ENCODE measurements around the gene ANP32B. TPM values are rescaled to one million over a fixed set of nuclear protein-coding genes. Genes with fewer than 3 reads are reported as not detected.
"Not testable (repeated sequence)": the region's sequence is repeated elsewhere in the genome, so short reads cannot be mapped to it uniquely, and the experiment has no call there.

The ANP32B gene
- polyA plus RNA-seq, 1 donor from 2014 or later = 87.0 TPM

GRCh38 chr9:98018347-98018746, 35.2 kb downstream of the ANP32B start:
- Mint-ChIP-seq H3K4me3 (no peak overlapping the region), H3K9me3 (no peaks in the 10 kb centered on the region), H3K36me3 (peaks cover 12% of the 10 kb centered on the region), H3K4me1 (peaks cover 0 to 4% (median 2%) of the 10 kb centered on the region in 3 donors), H3K27ac (no peak overlapping the region), H3K27me3 (no peaks in the 10 kb centered on the region)

GRCh38 chr9:98019098-98019497, 36.0 kb downstream of the ANP32B start:
- H3K36me3 Mint-ChIP-seq = peaks cover 12% of the 10 kb centered on the region
- H3K4me3 Mint-ChIP-seq = no peak overlapping the region
- no peak overlapping the region for H3K27ac Mint-ChIP-seq

DNA sequence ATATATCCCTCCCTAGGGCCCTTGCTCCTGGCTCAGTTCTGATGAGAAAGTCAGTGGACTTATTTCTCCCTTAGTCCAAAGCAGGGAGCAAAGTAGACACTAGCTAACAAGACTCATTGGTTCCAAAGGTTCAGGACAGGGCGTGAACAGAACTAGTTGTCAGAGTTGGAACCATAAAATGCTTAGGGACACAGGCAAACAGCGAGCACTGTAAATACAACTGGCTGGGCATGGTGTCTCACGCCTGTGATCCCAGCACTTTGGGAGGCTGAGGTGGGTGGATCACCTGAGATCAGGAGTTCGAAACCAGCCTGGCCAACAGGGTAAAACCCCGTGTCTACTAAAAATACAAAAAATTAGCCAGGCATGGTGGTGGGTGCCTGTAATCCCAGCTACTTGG, 36.7 kb downstream of the ANP32B start:
- not testable (repeated sequence) for H3K27me3 Mint-ChIP-seq, H3K4me1 Mint-ChIP-seq, H3K9me3 Mint-ChIP-seq, H3K4me3 Mint-ChIP-seq
- peak overlapping the region in 1 of 3 donors; percentile 39 for H3K27ac Mint-ChIP-seq
- H3K36me3 Mint-ChIP-seq = peaks cover 12% of the 10 kb centered on the region

More at GRCh38 chr9:98019098-98019497, 36.0 kb downstream of the ANP32B start:
- Mint-ChIP-seq H3K4me1 (peaks cover 0 to 4% (median 2%) of the 10 kb centered on the region in 3 donors), H3K27me3 (no peaks in the 10 kb centered on the region), H3K9me3 (no peaks in the 10 kb centered on the region)

DNA sequence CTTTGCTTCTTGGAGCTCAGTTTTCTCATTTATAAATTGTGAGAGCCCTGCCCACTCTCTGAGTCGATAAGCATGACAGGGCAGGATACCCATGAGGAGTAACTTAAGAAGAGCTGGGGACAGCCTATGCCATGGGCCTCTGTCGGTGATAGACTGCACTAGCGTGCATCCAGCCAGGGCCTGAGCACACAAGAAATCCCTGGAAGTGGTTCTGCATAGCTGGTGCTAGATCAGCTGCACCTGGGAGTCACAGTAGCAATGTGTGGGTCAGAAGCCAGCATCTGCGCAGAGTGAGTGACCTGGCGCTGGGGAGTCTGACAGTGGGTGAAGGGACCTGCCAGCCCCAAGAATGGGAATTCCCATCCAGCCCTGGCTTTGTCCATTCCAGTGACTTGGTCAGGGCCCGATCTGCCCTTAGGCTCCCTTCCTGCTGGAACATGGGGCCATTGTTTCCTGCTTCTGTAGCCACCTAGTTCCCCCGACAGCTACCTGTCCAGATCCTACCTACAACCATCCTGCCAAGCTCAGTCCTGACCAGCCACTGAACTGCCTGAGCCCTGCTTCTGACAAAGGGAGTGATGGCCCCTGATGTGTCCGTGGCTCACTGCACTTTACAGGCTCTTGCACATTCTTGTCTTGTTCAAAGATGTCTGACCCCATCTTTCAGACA, 37.5 kb downstream of the ANP32B start:
- Mint-ChIP-seq H3K27me3 (no peaks in the 10 kb centered on the region), H3K27ac (peak overlapping the region in 1 of 3 donors; percentile 39), H3K9me3 (no peaks in the 10 kb centered on the region), H3K4me3 (no peak overlapping the region), H3K36me3 (peaks cover 12% of the 10 kb centered on the region), H3K4me1 (peaks cover 0 to 5% (median 0%) of the 10 kb centered on the region in 3 donors)

- no peak overlapping the region for H3K4me3 Mint-ChIP-seq
- no peaks in the 10 kb centered on the region for H3K27me3 Mint-ChIP-seq
- no peaks in the 10 kb centered on the region for H3K9me3 Mint-ChIP-seq
- no peak overlapping the region for H3K27ac Mint-ChIP-seq
- H3K4me1 Mint-ChIP-seq = peaks cover 0 to 5% (median 0%) of the 10 kb centered on the region in 3 donors
- peaks cover 14% of the 10 kb centered on the region for H3K36me3 Mint-ChIP-seq
Observed at GRCh38 chr9:98021306-98022040, 38.3 kb downstream of the ANP32B start.

DNA sequence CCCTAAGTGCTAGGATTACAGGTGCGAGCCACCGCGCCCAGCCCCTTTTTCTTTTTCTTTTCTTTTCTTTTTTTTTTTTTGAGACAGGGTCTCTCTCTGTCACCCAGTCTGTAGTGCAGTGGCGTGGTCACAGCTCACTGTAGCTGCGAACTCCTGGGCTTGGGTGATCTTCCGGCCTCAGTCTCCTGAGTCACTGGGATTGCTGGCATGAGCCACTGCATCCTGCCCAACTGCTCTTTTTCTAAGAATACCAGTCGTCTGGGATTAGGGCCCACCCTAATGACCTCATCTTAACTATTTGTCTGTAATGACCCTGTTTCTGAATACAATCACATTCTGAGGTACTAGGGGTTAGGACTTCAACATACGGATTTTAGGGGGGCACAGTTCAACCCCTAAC, 39.3 kb downstream of the ANP32B start:
- no peaks in the 10 kb centered on the region for H3K9me3 Mint-ChIP-seq
- no peaks in the 10 kb centered on the region for H3K27me3 Mint-ChIP-seq
- peaks cover 9% of the 10 kb centered on the region for H3K36me3 Mint-ChIP-seq
- no peak overlapping the region for H3K4me3 Mint-ChIP-seq
- peaks cover 0 to 2% (median 0%) of the 10 kb centered on the region in 3 donors for H3K4me1 Mint-ChIP-seq
- no peak overlapping the region for H3K27ac Mint-ChIP-seq

DNA sequence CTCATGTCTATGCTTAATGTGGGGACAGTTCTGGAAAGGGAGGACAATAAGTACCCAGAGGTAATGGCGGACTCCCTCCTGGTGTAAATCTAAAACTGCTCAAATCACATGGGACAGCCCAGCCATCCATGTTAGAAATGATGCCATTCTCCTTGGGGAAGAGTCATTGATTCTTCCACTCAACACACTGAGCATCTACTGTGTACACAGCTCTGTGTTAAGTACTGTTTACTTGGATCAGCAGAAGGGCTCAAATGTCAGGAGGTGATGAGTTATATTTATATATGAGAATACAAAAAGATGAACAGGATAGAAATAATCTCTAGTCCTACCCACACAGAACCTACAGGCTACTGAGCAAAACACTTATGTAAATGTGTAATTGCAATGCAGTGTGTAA, 41.6 kb downstream of the ANP32B start:
- Mint-ChIP-seq H3K27me3 (no peaks in the 10 kb centered on the region), H3K36me3 (peaks cover 11% of the 10 kb centered on the region), H3K4me3 (no peak overlapping the region), H3K9me3 (no peaks in the 10 kb centered on the region), H3K27ac (no peak overlapping the region), H3K4me1 (peaks cover 0 to 2% (median 0%) of the 10 kb centered on the region in 3 donors)

- H3K27me3 Mint-ChIP-seq = peaks cover 1% of the 10 kb centered on the region
- no peaks in the 10 kb centered on the region for H3K9me3 Mint-ChIP-seq
- H3K4me3 Mint-ChIP-seq = no peak overlapping the region
- peaks cover 11 to 20% (median 14%) of the 10 kb centered on the region in 3 donors for H3K4me1 Mint-ChIP-seq
- no peak overlapping the region for H3K27ac Mint-ChIP-seq
- peaks cover 5% of the 10 kb centered on the region for H3K36me3 Mint-ChIP-seq
Observed at GRCh38 chr9:98031169-98031568, 48.0 kb downstream of the ANP32B start.

GRCh38 chr9:98031935-98032334, 48.8 kb downstream of the ANP32B start:
- Mint-ChIP-seq H3K36me3 (peaks cover 5% of the 10 kb centered on the region), H3K27ac (no peak overlapping the region), H3K9me3 (no peaks in the 10 kb centered on the region), H3K27me3 (peaks cover 1% of the 10 kb centered on the region), H3K4me3 (no peak overlapping the region), H3K4me1 (peaks cover 11 to 20% (median 14%) of the 10 kb centered on the region in 3 donors)

DNA sequence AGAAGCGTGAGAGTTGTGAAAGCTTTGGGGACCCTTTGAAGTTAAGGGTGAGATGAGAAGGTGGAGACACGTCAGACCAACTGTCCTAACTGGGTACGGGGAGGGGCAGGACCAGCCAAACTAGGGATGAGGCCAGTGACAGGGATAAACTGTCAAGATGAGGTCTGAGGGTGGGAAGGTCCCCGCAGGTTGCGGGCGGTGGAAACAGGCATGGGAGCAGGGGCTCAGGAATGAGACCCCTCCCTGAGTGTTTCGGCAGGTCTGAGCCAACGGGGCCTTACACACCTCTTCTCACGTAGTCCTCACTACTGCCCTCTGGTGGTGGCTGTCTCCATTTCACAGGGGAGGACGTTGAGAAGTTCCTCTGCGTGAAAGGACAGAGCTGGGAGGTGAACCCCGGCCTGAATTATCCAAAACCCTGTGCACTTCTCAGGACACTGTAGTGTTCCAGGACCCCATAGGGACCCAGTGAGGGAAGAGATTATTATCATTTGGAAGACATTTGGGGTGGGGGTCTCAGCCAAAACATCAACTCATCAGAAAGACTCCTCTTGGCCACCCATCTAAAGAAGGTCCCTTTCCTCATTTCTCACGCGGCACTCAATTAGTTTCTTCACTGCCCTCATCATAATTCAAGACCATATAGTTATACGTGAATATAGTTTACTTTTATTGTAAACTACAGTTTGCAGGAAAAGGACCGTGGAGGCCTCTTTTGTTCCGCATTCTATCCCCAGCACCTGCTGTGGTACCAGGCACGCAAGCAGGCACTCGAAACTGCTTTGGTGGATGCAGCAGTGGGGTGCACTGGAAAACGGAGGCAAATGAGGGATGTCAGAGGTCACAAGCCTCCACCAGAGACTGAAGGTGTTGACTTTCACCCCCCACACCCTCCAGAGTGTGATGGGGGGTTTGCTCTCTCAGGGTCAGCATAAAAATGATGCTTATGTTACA, 51.7 kb downstream of the ANP32B start:
- Mint-ChIP-seq H3K4me3 (peak overlapping the region; percentile 38 to 84 (median 47)), H3K36me3 (peaks cover 2% of the 10 kb centered on the region), H3K9me3 (no peaks in the 10 kb centered on the region), H3K27ac (peak overlapping the region; percentile 76 to 89 (median 86)), H3K4me1 (peaks cover 23 to 30% (median 28%) of the 10 kb centered on the region in 3 donors), H3K27me3 (peaks cover 2% of the 10 kb centered on the region)

DNA sequence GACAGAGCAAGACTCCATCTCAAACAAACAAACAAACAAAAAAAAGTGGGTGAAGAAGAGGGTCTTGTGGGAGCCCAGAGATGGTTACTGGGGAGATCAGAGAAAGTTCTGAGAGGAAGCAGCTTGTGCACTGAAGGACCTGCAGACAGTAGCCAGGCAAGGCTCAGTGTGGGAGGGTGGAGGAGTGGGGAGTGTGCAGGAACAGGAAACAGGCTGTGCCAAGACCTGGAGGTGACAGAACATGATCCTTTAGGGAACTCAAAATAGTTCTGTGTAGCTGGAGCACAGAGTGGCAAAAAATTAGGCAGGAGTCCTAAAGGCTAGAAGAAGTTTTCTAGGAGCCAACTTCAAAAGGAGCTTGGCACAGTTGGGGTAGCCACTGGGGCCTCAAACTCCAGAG, 54.2 kb downstream of the ANP32B start:
- Mint-ChIP-seq H3K27ac (no peak overlapping the region), H3K27me3 (peaks cover 4% of the 10 kb centered on the region), H3K4me3 (peak overlapping the region in 1 of 4 donors; percentile 81), H3K36me3 (no peaks in the 10 kb centered on the region), H3K9me3 (no peaks in the 10 kb centered on the region), H3K4me1 (peaks cover 25 to 35% (median 33%) of the 10 kb centered on the region in 3 donors)

GRCh38 chr9:98038958-98039357, 55.8 kb downstream of the ANP32B start:
- peaks cover 4% of the 10 kb centered on the region for H3K27me3 Mint-ChIP-seq
- H3K9me3 Mint-ChIP-seq = no peaks in the 10 kb centered on the region
- H3K27ac Mint-ChIP-seq = peak overlapping the region in 2 of 3 donors; percentile 28 to 78
- no peaks in the 10 kb centered on the region for H3K36me3 Mint-ChIP-seq
- peak overlapping the region; percentile 30 to 92 (median 87) for H3K4me3 Mint-ChIP-seq
- peaks cover 37 to 39% (median 38%) of the 10 kb centered on the region in 3 donors for H3K4me1 Mint-ChIP-seq

GRCh38 chr9:98039607-98040017, 56.5 kb downstream of the ANP32B start:
- H3K4me1 Mint-ChIP-seq = peaks cover 36 to 40% (median 37%) of the 10 kb centered on the region in 3 donors
- peaks cover 4% of the 10 kb centered on the region for H3K27me3 Mint-ChIP-seq
- no peaks in the 10 kb centered on the region for H3K9me3 Mint-ChIP-seq
- H3K36me3 Mint-ChIP-seq = no peaks in the 10 kb centered on the region
- H3K27ac Mint-ChIP-seq = peak overlapping the region in 2 of 3 donors; percentile 28 to 83
- H3K4me3 Mint-ChIP-seq = peak overlapping the region; percentile 51 to 92 (median 87)

GRCh38 chr9:98040212-98040611, 57.1 kb downstream of the ANP32B start:
- H3K4me3 Mint-ChIP-seq = peak overlapping the region; percentile 51 to 92 (median 87)
- peak overlapping the region; percentile 28 to 83 (median 54) for H3K27ac Mint-ChIP-seq
- no peaks in the 10 kb centered on the region for H3K36me3 Mint-ChIP-seq
- peaks cover 33 to 38% (median 35%) of the 10 kb centered on the region in 3 donors for H3K4me1 Mint-ChIP-seq
- H3K9me3 Mint-ChIP-seq = peaks cover 0 to 2% (median 0%) of the 10 kb centered on the region in 3 donors
- peaks cover 2% of the 10 kb centered on the region for H3K27me3 Mint-ChIP-seq
